Naive thymus-derived CD4-positive, alpha-beta T cell (primary cell): ENCODE results near the gene EXOSC1. TPM values are rescaled to one million over a fixed set of nuclear protein-coding genes. Genes with fewer than 3 reads are reported as not detected.
"Not testable (repeated sequence)": the region's sequence is repeated elsewhere in the genome, so short reads cannot be mapped to it uniquely, and the experiment has no call there.

Source experiments
- ATAC-seq: fragments of 150-1000 bp; cut with Tn5 transposase; 2 replicates; pipeline ENCODE4 v1.10.0; 2021; ENCODE audit warnings: mild to moderate bottlenecking, moderate library complexity
- CTCF ChIA-PET: fragments of 350-600 bp; sonication (Branson Sonifier 250); formaldehyde crosslinking; loops from one replicate; lab custom pipeline; 2021; ENCODE audit warnings: antibody characterized with exemption; lab: Charles Lee
- POLR2A ChIA-PET: fragments of 350-600 bp; sonication (Branson Sonifier 250); formaldehyde crosslinking; loops from one replicate; lab custom pipeline; 2021; ENCODE audit warnings: antibody characterized with exemption, inconsistent platforms; lab: Charles Lee
- DNase-seq, 9 donors: peaks; one replicate each; pipeline versions ENCODE4 v3.0.0 to v3.0.0-alpha.2; 2020 to 2022; ENCODE audit warnings: mixed read lengths in 1 of 9
- H3K27ac ChIP-seq: one replicate; pipeline ENCODE4 v1.7.0; 2013; ENCODE audit warnings: mild to moderate bottlenecking, low read depth, low read length, moderate library complexity
- H3K27me3 ChIP-seq, 2 donors: one replicate each; pipeline ENCODE4 v1.7.0; 2013; ENCODE audit warnings: low read length in 2 of 2, mild to moderate bottlenecking in 2 of 2, moderate library complexity in 2 of 2; ENCODE audit not compliant: control insufficient read depth in 2 of 2, insufficient read depth in 2 of 2
- H3K36me3 ChIP-seq, 3 experiments: 1 replicate in 2 of 3; 2 replicates in 1 of 3; pipeline ENCODE4 v1.7.0; 2013; ENCODE audit warnings: low read length in 3 of 3, mild to moderate bottlenecking in 3 of 3, moderate library complexity in 1 of 3; ENCODE audit not compliant: insufficient read depth in 3 of 3, control insufficient read depth in 2 of 3
- H3K4me1 ChIP-seq, 2 donors: one replicate each; pipeline ENCODE4 v1.7.0; 2013; ENCODE audit warnings: low read length in 2 of 2, mild to moderate bottlenecking in 2 of 2, moderate library complexity in 1 of 2; ENCODE audit not compliant: control insufficient read depth in 2 of 2, insufficient read depth in 2 of 2
- H3K4me3 ChIP-seq: 2 replicates; pipeline ENCODE4 v1.7.0; 2013; ENCODE audit warnings: mild to moderate bottlenecking, low read length
- H3K9me3 ChIP-seq, 3 experiments: 1 replicate in 2 of 3; 2 replicates in 1 of 3; pipeline ENCODE4 v1.7.0; 2013; ENCODE audit warnings: low read length in 3 of 3; ENCODE audit not compliant: control insufficient read depth in 2 of 3
- H3K27ac Mint-ChIP-seq, 9 donors: one replicate each; pipeline ENCODE4 v1.8.0; 2020 to 2022; ENCODE audit warnings: mixed read lengths in 9 of 9, mild to moderate bottlenecking in 8 of 9, moderate library complexity in 5 of 9, inconsistent platforms in 2 of 9
- H3K27me3 Mint-ChIP-seq, 5 donors: one replicate each; pipeline ENCODE4 v1.8.0; 2021 to 2022; ENCODE audit warnings: mixed read lengths in 5 of 5, mild to moderate bottlenecking in 1 of 5
- H3K36me3 Mint-ChIP-seq, 5 donors: one replicate each; pipeline ENCODE4 v1.8.0; 2020 to 2022; ENCODE audit warnings: mixed read lengths in 5 of 5, mild to moderate bottlenecking in 3 of 5, inconsistent platforms in 1 of 5
- H3K4me1 Mint-ChIP-seq, 7 donors: one replicate each; pipeline ENCODE4 v1.8.0; 2020 to 2022; ENCODE audit warnings: mixed read lengths in 7 of 7, mild to moderate bottlenecking in 3 of 7, inconsistent platforms in 1 of 7
- H3K4me3 Mint-ChIP-seq, 10 donors: one replicate each; pipeline ENCODE4 v1.8.0; 2020 to 2022; ENCODE audit warnings: mild to moderate bottlenecking in 10 of 10, mixed read lengths in 10 of 10, moderate library complexity in 6 of 10, inconsistent platforms in 2 of 10
- H3K9me3 Mint-ChIP-seq, 11 donors: one replicate each; pipeline ENCODE4 v1.8.0; 2020 to 2022; ENCODE audit warnings: mixed read lengths in 11 of 11, mild to moderate bottlenecking in 4 of 11, inconsistent platforms in 1 of 11, moderate library complexity in 1 of 11
- intact Hi-C, 2 donors: fragments of 100-400 bp; cut with micrococcal nuclease; formaldehyde crosslinking; loops; one replicate each; pipeline ENCODE4 v1.15.1; 2023
- polyA plus RNA-seq, 2 donors: library from polyadenylated mRNA; unstranded; fragments of 300-500 nt; fragmentation: Illumina TruSeq; gene quantifications; one replicate each; pipeline ENCODE4 v1.2.3, GENCODE V29; 2021
- total RNA-seq, 6 experiments: library from RNA in 5 of 6; stranded (reverse) in 5 of 6; gene quantifications; 1 replicate in 5 of 6; 2 replicates in 1 of 6; pipeline ENCODE4 v1.2.3 and lab custom pipeline; 2021 to 2026

EXOSC1 gene
- total and polyA plus RNA-seq, 7 experiments from 2014 or later = 32.6 to 80.3 (median 58.3) TPM

DNA sequence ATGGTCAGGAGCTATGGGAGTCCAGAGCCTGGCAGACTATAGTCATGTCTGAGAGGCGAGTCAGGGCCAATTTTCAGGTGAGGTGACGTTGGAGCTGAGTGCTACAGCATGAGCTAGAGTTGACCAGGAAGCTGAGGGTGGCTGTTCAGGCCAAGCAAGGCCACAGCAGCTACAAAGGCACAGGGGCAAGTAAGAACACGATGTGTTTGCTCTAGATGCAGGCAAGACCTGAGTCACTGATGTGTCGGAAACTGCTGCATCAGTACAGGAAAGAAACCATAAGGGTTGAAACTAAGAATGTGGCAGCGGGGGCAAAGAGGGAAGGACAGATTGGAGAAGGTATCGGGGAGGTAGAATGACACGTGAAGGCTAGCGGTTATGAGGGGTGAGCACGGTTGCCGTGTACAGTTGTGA, 32.9 kb downstream of the EXOSC1 start:
- ChIA-PET POLR2A (no interaction called here), CTCF (interaction anchor here (0.7 kb wide), 1 partner anchor 36 kb away, joined by 3 read pairs; no protein-coding TSS in a partner anchor)
- DNase-seq = peak in 1 of 9 donors; percentile 64
- ATAC-seq = no peak
- H3K9me3 Mint-ChIP-seq = no peaks in the 10 kb centered on the region
- H3K36me3 ChIP-seq = no peaks in the 10 kb centered on the region
- no peaks in the 10 kb centered on the region for H3K9me3 ChIP-seq
- H3K27ac ChIP-seq = no peak overlapping the region
- H3K27ac Mint-ChIP-seq = peak overlapping the region; percentile 3 to 93 (median 84)
- H3K4me3 ChIP-seq = no peak overlapping the region
- H3K36me3 Mint-ChIP-seq = no peaks in the 10 kb centered on the region
- intact Hi-C loops = no loop called here
- peak overlapping the region in 4 of 10 donors; percentile 3 to 70 (median 36) for H3K4me3 Mint-ChIP-seq
- peaks cover 25 to 45% (median 41%) of the 10 kb centered on the region in 7 donors for H3K4me1 Mint-ChIP-seq
- peaks cover 20 to 22% of the 10 kb centered on the region in 2 donors for H3K4me1 ChIP-seq
- no peaks in the 10 kb centered on the region for H3K27me3 ChIP-seq
- H3K27me3 Mint-ChIP-seq = no peaks in the 10 kb centered on the region

DNA sequence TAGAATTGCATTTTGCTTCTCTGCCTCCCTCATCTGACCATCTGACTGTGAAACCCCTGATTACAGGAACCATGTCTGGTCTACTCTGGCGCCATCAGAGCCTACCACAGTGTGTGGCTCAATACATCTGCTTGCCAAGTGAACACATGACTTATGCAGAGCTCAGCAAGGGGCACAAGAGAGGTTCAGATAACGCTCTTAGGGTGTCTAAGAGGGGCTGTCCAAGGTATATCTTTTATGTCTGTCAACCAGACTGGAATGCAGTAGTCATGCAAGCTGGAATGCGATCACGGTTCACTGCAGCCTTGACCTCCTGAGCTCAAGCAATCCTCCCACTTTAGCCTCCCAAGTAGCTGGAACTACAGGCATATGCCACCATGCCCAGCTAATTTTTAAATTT, 34.4 kb downstream of the EXOSC1 start:
- Mint-ChIP-seq H3K4me3 (no peak overlapping the region), H3K27ac (no peak overlapping the region), H3K9me3 (no peaks in the 10 kb centered on the region), H3K27me3 (no peaks in the 10 kb centered on the region), H3K36me3 (no peaks in the 10 kb centered on the region), H3K4me1 (peaks cover 17 to 44% (median 36%) of the 10 kb centered on the region in 7 donors)
- POLR2A ChIA-PET = no interaction called here
- Histone ChIP-seq H3K4me3 (no peak overlapping the region), H3K27ac (no peak overlapping the region), H3K27me3 (no peaks in the 10 kb centered on the region), H3K4me1 (peaks cover 19 to 21% of the 10 kb centered on the region in 2 donors), H3K36me3 (no peaks in the 10 kb centered on the region), H3K9me3 (no peaks in the 10 kb centered on the region)
- ATAC-seq = no peak
- CTCF ChIA-PET = interaction anchor here (0.7 to 2.0 kb wide), 3 partner anchors 8 to 173 kb away, joined by 3 to 9 read pairs (median 4); no protein-coding TSS in a partner anchor
- no peak for DNase-seq
- intact Hi-C loops = no loop called here

GRCh38 chr10:97408496-97408992, 37.3 kb downstream of the EXOSC1 start:
- peaks cover 6 to 8% of the 10 kb centered on the region in 2 donors for H3K4me1 ChIP-seq
- no peak overlapping the region for H3K4me3 ChIP-seq
- H3K4me1 Mint-ChIP-seq = peaks cover 7 to 19% (median 17%) of the 10 kb centered on the region in 7 donors
- H3K27me3 Mint-ChIP-seq = no peaks in the 10 kb centered on the region
- H3K27ac Mint-ChIP-seq = no peak overlapping the region
- DNase-seq = no peak
- H3K27ac ChIP-seq = no peak overlapping the region
- H3K36me3 ChIP-seq = no peaks in the 10 kb centered on the region
- no peaks in the 10 kb centered on the region for H3K9me3 Mint-ChIP-seq
- H3K4me3 Mint-ChIP-seq = no peak overlapping the region
- intact Hi-C loops = loop anchor here in 1 of 2 donors (10.0 kb wide), 1 partner anchor 824 kb away; the partner anchor contains the start of gene TM9SF3
- CTCF ChIA-PET = interaction anchor here (0.6 to 1.8 kb wide), 5 partner anchors 11 to 81 kb away, joined by 3 to 13 read pairs (median 3); no protein-coding TSS in a partner anchor
- POLR2A ChIA-PET = interaction anchor here (2.3 kb wide), 1 partner anchor 10 kb away, joined by 11 read pairs; no protein-coding TSS in a partner anchor
- no peak for ATAC-seq
- H3K9me3 ChIP-seq = no peaks in the 10 kb centered on the region
- no peaks in the 10 kb centered on the region for H3K36me3 Mint-ChIP-seq
- H3K27me3 ChIP-seq = no peaks in the 10 kb centered on the region

GRCh38 chr10:97407952-97408248, 37.9 kb downstream of the EXOSC1 start:
- no peaks in the 10 kb centered on the region for H3K9me3 ChIP-seq
- no peaks in the 10 kb centered on the region for H3K36me3 ChIP-seq
- ATAC-seq = no peak
- Mint-ChIP-seq H3K27me3 (no peaks in the 10 kb centered on the region), H3K4me3 (peak overlapping the region in 2 of 10 donors; percentile 30 to 47), H3K36me3 (no peaks in the 10 kb centered on the region), H3K4me1 (peaks cover 3 to 14% (median 13%) of the 10 kb centered on the region in 7 donors), H3K9me3 (no peaks in the 10 kb centered on the region), H3K27ac (peak overlapping the region in 3 of 9 donors; percentile 32 to 84 (median 54))
- intact Hi-C loops = loop anchor here (1.0 to 10.0 kb wide), 9 partner anchors 10 to 823 kb away; partner anchors contain the start of genes PGAM1 (in 2 of the 2), EXOSC1 (in 1 of the 2), TM9SF3 (in 1 of the 2) and ZDHHC16 (in 1 of the 2)
- H3K27ac ChIP-seq = no peak overlapping the region
- ChIA-PET POLR2A (interaction anchor here (0.6 kb wide), 1 partner anchor 16 kb away, joined by 3 read pairs; no protein-coding TSS in a partner anchor), CTCF (interaction anchor here (0.6 to 1.8 kb wide), 6 partner anchors 12 to 293 kb away, joined by 3 to 13 read pairs (median 4); no protein-coding TSS in a partner anchor)
- DNase-seq = no peak
- no peak overlapping the region for H3K4me3 ChIP-seq
- peaks cover 4 to 7% of the 10 kb centered on the region in 2 donors for H3K4me1 ChIP-seq
- no peaks in the 10 kb centered on the region for H3K27me3 ChIP-seq

GRCh38 chr10:97407211-97407951, 38.4 kb downstream of the EXOSC1 start:
- peak overlapping the region; percentile 40 for H3K4me3 ChIP-seq
- H3K36me3 Mint-ChIP-seq = no peaks in the 10 kb centered on the region
- H3K9me3 ChIP-seq = no peaks in the 10 kb centered on the region
- intact Hi-C loops = loop anchor here (1.0 to 10.0 kb wide), 9 partner anchors 11 to 823 kb away; partner anchors contain the start of genes PGAM1 (in 2 of the 2), EXOSC1 (in 1 of the 2), TM9SF3 (in 1 of the 2) and ZDHHC16 (in 1 of the 2)
- H3K27ac ChIP-seq = peak overlapping the region; percentile 54
- peaks cover 4 to 7% of the 10 kb centered on the region in 2 donors for H3K4me1 ChIP-seq
- ATAC-seq (peak; percentile 96), DNase-seq (peak; percentile 35 to 78 (median 69))
- no peaks in the 10 kb centered on the region for H3K27me3 Mint-ChIP-seq
- H3K9me3 Mint-ChIP-seq = no peaks in the 10 kb centered on the region
- CTCF ChIA-PET = interaction anchor here (0.6 to 1.8 kb wide), 8 partner anchors 8 to 294 kb away, joined by 3 to 13 read pairs (median 4); no protein-coding TSS in a partner anchor
- peaks cover 0 to 13% (median 9%) of the 10 kb centered on the region in 7 donors for H3K4me1 Mint-ChIP-seq
- no peaks in the 10 kb centered on the region for H3K36me3 ChIP-seq
- peak overlapping the region; percentile 10 to 79 (median 52) for H3K4me3 Mint-ChIP-seq
- H3K27ac Mint-ChIP-seq = peak overlapping the region in 8 of 9 donors; percentile 14 to 84 (median 44)
- no peaks in the 10 kb centered on the region for H3K27me3 ChIP-seq
- POLR2A ChIA-PET = interaction anchor here (0.6 to 1.2 kb wide), 2 partner anchors 12 to 16 kb away, joined by 3 to 4 read pairs; no protein-coding TSS in a partner anchor

GRCh38 chr10:97406483-97406882, 39.3 kb downstream of the EXOSC1 start:
- POLR2A ChIA-PET = interaction anchor here (0.9 to 1.2 kb wide), 2 partner anchors 13 to 147 kb away, joined by 3 to 4 read pairs; no protein-coding TSS in a partner anchor

More at GRCh38 chr10:97406483-97406882, 39.3 kb downstream of the EXOSC1 start:
- not testable (repeated sequence) for DNase-seq, H3K9me3 ChIP-seq, H3K27ac ChIP-seq, H3K4me3 ChIP-seq, ATAC-seq, H3K9me3 Mint-ChIP-seq, H3K4me3 Mint-ChIP-seq, H3K27me3 Mint-ChIP-seq, H3K36me3 Mint-ChIP-seq, H3K36me3 ChIP-seq, H3K4me1 ChIP-seq, H3K27me3 ChIP-seq
- CTCF ChIA-PET = interaction anchor here (1.0 to 1.6 kb wide), 3 partner anchors 8 to 89 kb away, joined by 3 to 7 read pairs (median 4); no protein-coding TSS in a partner anchor
- intact Hi-C loops = loop anchor here in 1 of 2 donors (2.0 to 10.0 kb wide), 2 partner anchors 324 to 822 kb away; partner anchors contain the start of gene TM9SF3
- peaks cover 2 to 14% (median 10%) of the 10 kb centered on the region in 7 donors for H3K4me1 Mint-ChIP-seq
- H3K27ac Mint-ChIP-seq = peak overlapping the region in 2 of 9 donors; percentile 10 to 52
